Neuron (in vitro differentiated cells): ENCODE data around the gene AGRN.
"Not testable (repeated sequence)": the region's sequence is repeated elsewhere in the genome, so short reads cannot be mapped to it uniquely, and the experiment has no call there.

Experiments
- H2AFZ ChIP-seq: one replicate; pipeline ENCODE4 v1.6.1; 2013; ENCODE audit warnings: low read depth, mild to moderate bottlenecking, inconsistent platforms, low read length, moderate library complexity
- H3K27me3 ChIP-seq: one replicate; pipeline ENCODE4 v1.6.1; 2013; ENCODE audit warnings: low read length; ENCODE audit not compliant: insufficient read depth
- H3K36me3 ChIP-seq: one replicate; pipeline ENCODE4 v1.6.1; 2013; ENCODE audit warnings: low read length; ENCODE audit not compliant: insufficient read depth
- H3K4me1 ChIP-seq: one replicate; pipeline ENCODE4 v1.6.1; 2013; ENCODE audit warnings: low read length; ENCODE audit not compliant: insufficient read depth
- H3K4me3 ChIP-seq: 2 replicates; pipeline ENCODE4 v1.5.1; 2013; ENCODE audit warnings: mild to moderate bottlenecking, low read length, moderate library complexity
- H3K9me3 ChIP-seq: one replicate; pipeline ENCODE4 v1.6.1; 2013; ENCODE audit warnings: low read length

Gene AGRN

DNA sequence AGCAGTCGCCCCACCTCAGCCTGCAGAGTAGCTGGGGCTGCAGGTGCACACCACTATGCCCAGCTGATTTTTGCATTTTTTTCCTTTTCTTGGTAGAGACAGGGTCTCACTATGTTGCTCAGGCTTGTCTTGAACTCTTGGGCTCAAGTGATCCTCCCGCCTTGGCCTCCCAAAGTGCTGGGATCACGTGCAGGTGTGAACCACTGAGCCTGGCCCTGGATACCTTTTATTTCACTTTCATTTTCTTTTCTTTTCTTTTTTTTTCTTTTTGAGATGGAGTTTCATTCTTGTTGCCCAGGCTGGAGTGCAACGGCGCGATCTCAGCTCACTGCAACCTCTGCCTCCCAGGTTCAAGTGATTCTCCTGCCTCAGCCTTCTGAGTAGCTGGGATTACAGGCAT lies 28.6 kb upstream of the AGRN start:
- H3K9me3 ChIP-seq = peaks cover 11% of the 10 kb centered on the region
- H3K4me3 ChIP-seq, H3K4me1 ChIP-seq, H3K27me3 ChIP-seq, H2AFZ ChIP-seq, H3K36me3 ChIP-seq: not testable (repeated sequence)

DNA sequence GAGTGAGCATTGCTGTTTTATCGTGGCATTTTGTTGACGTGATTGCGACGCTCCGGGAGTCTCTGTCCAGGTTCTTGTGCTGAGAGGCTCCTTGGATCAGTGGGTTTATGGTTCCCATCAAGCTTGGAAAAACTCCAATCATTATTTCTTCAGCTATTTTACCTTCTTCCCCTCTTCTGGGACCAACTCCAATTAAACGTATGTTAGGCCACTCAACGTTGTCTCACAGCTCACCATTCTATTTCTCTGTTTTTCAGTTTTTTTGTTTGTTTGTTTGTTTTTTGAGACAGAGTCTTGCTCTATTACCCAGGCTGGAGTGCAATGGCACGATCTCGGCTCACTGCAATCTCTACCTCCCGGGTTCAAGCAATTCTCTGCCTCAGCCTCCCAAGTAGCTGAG lies 28.0 kb upstream of the AGRN start:
- peaks cover 11% of the 10 kb centered on the region for H3K9me3 ChIP-seq
- H3K36me3 ChIP-seq = no peaks in the 10 kb centered on the region
- no peak overlapping the region for H2AFZ ChIP-seq
- H3K4me1 ChIP-seq = peaks cover 5% of the 10 kb centered on the region
- H3K27me3 ChIP-seq = no peaks in the 10 kb centered on the region
- H3K4me3 ChIP-seq = no peak overlapping the region

DNA sequence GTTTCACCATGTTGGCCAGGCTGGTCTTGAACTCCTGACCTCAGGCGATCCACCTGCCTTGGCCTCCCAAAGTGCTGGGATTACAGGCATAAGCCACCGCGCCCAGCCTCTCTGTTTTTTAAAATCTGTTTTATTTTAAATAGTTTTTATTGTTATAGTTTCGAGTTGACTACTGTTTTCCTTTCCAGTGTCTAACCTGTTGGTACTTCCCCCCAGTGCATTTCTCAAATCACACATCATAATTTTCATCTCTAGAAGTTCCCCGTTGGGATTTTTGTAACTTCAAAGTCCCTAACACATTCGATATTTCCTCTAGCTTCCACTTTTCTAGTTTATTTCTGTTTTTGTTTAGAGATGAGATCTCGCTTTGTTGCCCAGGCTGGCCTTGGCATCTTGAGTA lies 27.6 kb upstream of the AGRN start:
- Histone ChIP-seq H3K27me3 (no peaks in the 10 kb centered on the region), H3K4me1 (peaks cover 9% of the 10 kb centered on the region), H3K36me3 (no peaks in the 10 kb centered on the region), H3K9me3 (peaks cover 11% of the 10 kb centered on the region), H3K4me3 (no peak overlapping the region), H2AFZ (no peak overlapping the region)

DNA sequence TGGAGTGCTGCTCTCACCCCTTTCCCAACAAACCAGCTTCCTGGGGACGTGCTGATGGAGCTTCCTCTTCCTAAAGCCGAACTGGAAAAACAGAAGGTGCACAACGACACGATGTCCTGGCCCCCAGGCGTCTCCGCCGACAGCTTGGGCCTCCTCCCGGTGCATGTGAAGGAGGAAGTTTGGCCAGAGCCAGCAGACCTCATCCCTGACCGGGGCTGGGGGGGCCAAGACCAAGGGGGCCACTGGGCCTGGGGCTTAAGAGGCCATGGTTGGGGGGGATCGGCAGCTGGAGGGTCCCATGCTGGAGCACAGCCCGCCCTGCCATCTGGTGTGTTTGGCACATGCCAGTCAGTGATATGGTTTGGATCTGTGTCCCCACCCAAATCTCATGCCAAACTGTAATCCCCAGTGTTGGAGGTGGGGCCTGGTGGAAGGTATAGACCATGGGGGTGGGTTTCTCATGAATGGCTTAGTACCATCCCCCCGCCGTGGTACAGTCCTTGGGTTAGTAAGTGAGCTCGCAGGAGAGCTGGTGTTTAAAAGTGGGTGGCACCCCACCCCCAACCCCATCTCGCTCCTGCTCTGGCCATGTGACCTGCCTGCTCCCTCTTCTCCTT lies 26.4 kb upstream of the AGRN start:
- Histone ChIP-seq H3K4me1 (peaks cover 21% of the 10 kb centered on the region), H3K36me3 (peaks cover 3% of the 10 kb centered on the region), H2AFZ (no peak overlapping the region), H3K9me3 (peaks cover 11% of the 10 kb centered on the region), H3K27me3 (no peaks in the 10 kb centered on the region), H3K4me3 (no peak overlapping the region)

DNA sequence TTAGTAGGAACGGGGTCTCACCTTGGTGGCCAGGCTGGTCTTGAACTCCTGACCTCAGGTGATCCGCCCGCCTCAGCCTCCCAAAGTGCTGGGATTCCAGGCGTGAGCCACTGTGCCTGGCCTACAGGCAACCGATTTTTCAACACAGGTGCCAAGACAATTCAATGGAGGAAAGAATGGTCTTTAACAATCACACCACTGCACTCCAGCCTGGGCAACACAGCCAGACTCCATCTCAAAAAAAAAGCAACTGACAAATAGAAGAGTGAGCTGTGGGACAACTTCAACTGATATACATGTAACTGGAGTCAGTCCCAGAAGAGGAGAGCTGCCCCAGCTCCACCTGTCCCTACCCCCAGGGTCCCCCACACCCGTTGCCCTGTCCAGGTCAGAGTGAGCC lies 25.4 kb upstream of the AGRN start:
- peaks cover 11% of the 10 kb centered on the region for H3K9me3 ChIP-seq
- not testable (repeated sequence) for H3K27me3 ChIP-seq, H3K36me3 ChIP-seq, H2AFZ ChIP-seq, H3K4me3 ChIP-seq
- H3K4me1 ChIP-seq = peaks cover 21% of the 10 kb centered on the region

DNA sequence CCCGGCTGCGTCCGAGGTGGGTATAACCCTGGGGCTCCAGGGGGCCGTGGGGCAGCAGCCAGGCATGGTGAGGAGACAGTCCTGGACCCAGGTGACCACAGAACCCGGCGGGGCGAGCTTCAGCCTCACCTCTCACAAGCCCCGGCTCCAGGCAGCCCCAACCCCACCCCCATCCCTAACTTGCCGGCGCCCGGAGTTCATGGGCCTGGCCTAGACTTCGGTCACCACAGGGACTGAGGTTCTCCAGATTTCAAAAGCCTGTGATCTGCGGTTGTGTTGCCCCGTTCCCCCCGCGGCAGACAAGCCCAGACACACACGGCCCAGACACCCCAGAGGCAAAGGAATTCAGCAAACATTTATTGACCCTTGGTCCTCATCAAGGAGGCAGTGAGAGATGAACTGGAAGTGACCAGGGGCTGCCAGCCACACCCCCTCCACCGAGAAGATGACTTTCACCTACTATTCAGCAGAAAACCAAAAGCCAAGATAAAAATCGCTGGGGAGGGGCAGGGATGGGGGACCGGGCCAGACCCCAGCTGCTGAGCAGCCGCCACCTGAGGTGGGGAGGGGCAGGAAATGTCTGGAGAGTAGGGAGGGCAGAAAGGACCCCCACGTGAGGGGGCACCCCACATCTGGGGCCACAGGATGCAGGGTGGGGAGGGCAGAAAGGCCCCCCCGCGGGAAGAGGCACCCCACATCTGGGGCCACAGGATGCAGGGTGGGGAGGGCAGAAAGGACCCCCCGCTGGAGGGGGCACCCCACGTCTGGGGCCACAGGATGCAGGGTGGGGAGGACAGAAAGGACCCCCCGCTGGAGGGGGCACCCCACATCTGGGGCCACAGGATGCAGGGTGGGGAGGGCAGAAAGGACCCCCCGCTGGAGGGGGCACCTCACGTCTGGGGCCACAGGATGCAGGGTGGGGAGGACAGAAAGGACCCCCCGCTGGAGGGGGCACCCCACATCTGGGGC lies 24.0 kb upstream of the AGRN start:
- Histone ChIP-seq H3K4me3 (no peak overlapping the region), H3K27me3 (no peaks in the 10 kb centered on the region), H3K36me3 (peaks cover 3% of the 10 kb centered on the region), H3K4me1 (peaks cover 21% of the 10 kb centered on the region), H2AFZ (no peak overlapping the region), H3K9me3 (peaks cover 11% of the 10 kb centered on the region)

DNA sequence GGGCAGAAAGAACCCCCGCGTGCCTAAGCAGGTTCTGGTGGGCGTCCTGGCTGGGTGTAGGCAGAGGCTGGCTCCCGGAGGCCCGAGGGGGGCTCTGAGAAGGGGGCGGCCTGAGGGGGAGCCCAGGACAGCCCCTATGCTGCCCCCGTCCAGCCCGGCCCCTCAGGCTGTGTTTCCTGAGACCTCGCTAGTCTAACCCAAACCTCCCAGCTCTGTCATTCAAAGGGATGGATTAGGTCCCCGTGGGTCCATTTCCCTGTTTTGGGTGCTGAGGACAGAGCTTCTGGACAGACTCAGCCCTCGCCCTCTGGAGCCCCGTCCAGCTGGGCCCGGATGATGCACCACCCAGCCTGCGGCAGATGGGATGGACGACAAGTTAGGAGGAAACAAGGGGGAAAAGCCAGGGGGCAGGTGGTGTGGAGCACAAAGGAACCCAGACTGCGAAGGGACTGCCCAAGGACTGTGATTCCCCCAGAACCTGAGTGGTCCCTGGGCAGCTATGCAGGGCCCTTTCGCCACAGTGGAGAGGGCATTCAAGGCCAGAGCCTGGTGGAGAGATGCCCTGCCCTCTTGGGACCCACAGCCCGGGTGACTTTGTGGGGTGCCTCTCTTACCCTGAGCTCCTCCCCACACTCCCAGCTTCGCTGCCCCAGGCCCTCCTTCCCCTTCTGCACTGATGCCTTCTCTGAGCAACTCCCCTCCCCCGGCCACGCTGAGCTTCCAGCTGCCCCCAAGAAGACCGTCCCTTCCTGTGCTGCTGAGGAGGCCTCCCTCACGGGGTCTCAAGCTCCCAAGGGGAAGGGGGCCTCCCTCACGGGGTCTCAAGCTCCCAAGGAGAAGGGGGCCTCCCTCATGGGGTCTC lies 22.8 kb upstream of the AGRN start:
- Histone ChIP-seq H3K9me3 (peaks cover 8% of the 10 kb centered on the region), H3K36me3 (peaks cover 3% of the 10 kb centered on the region), H2AFZ (no peak overlapping the region), H3K4me3 (no peak overlapping the region), H3K27me3 (no peaks in the 10 kb centered on the region), H3K4me1 (peaks cover 21% of the 10 kb centered on the region)

DNA sequence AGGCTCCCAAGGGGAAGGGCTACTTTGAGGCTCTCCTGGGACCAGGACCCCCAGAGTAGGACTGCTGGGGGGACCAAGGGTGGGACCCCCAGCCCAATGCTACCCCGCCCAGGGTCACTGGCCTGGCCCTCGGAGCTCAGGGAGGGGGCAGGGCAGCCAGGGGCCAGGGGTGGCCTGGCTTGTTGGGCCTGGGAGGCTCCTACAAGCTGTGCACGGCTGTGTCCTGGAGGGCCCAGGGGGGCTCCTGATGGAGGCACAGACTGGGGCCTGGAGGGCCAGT lies 22.3 kb upstream of the AGRN start:
- Histone ChIP-seq H2AFZ (no peak overlapping the region), H3K4me1 (peaks cover 21% of the 10 kb centered on the region), H3K27me3 (no peaks in the 10 kb centered on the region), H3K4me3 (no peak overlapping the region), H3K9me3 (peaks cover 6% of the 10 kb centered on the region), H3K36me3 (peaks cover 3% of the 10 kb centered on the region)

DNA sequence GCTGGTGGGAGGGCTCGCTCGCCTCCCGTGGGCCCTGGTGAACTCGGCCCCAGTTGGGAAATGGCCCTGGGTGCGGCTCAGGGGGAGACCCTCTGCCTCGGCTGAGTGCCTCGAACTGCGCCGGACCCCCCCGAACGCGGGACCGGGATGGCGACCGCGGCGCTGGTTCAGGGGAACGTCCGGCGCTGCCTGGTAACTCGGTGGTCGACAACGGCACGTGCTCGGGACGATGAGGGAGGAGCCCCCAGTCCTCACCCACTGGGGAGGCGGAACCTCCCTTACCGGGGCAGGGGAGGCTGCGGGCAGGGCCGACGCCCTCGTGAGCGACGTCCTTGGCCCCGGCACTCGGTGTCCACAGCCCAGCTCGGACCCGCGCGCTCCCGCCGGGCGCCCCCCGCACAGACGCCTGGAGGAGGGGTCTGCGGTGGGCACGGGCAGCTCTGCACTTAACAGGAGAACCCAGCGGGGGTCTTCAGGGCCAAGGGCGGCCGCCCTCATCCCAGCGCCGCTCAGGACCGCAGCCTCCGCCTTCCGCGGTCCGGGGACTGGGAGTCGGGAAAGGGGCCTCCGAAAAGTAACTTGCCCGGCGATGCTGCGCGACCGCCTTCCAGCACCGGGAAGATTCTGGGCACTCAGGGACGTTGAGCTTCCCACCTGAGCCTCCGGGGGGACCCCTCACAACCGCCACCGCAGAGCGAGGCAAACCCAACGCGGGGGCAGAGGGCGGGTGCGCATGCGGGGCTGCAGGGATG lies 21.8 kb upstream of the AGRN start:
- Histone ChIP-seq H3K4me3 (peak overlapping the region; percentile 52), H3K27me3 (no peaks in the 10 kb centered on the region), H3K4me1 (peaks cover 21% of the 10 kb centered on the region), H2AFZ (no peak overlapping the region), H3K9me3 (peaks cover 2% of the 10 kb centered on the region), H3K36me3 (peaks cover 5% of the 10 kb centered on the region)

DNA sequence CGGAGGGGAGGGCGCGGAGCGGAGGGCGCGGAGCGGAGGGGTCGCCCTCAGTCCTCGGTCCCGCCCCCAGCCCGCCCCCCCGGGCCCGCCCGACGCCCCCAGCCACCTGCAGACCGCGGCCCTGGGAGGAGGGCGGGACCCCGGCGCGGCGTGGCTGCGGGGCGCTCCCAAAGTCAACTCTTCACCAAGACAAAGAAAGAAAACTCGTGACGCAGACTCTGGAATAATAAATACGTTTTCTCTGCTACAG lies 21.2 kb upstream of the AGRN start:
- Histone ChIP-seq H2AFZ (no peak overlapping the region), H3K4me3 (peak overlapping the region; percentile 52), H3K36me3 (peaks cover 5% of the 10 kb centered on the region), H3K4me1 (peaks cover 25% of the 10 kb centered on the region), H3K27me3 (no peaks in the 10 kb centered on the region), H3K9me3 (no peaks in the 10 kb centered on the region)

DNA sequence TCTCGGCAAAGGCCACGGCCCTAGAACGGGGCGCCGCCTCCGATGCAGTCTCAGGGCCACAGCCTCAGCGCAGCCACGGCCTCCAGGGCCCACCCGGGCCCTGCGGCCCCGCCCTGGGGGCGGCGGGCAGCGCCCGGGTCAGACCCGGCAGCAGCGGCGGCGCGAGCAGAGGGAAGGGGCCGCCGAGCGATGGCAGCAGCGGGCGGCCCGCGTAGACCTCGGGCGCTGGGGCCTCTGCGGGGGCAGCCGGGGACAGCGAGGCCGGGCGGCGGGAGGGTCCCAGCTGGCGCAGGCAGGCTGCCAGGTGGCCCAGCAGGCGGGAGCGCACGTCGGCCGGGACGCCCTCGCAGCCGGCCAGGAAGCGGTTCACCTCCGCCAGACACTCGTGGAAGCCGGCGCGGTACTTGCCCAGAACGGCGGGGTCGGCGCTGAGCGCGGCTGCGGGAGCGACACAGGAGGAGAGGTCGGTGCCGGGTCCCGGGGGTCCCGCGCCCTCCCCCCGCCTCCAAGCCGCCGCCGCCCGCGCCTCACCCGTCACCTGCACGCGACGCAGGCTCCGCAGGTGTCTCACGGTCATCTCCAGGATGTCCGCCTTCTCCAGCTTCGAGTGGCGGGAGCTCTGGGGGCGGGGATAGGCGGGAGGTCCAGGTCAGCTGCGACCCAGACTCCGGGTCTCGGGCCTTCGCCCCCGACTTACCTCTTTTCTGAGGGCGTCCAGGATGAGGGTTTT lies 20.8 kb upstream of the AGRN start:
- Histone ChIP-seq H3K4me3 (peak overlapping the region; percentile 52), H2AFZ (no peak overlapping the region), H3K9me3 (no peaks in the 10 kb centered on the region), H3K36me3 (peaks cover 5% of the 10 kb centered on the region), H3K4me1 (peaks cover 29% of the 10 kb centered on the region), H3K27me3 (no peaks in the 10 kb centered on the region)

DNA sequence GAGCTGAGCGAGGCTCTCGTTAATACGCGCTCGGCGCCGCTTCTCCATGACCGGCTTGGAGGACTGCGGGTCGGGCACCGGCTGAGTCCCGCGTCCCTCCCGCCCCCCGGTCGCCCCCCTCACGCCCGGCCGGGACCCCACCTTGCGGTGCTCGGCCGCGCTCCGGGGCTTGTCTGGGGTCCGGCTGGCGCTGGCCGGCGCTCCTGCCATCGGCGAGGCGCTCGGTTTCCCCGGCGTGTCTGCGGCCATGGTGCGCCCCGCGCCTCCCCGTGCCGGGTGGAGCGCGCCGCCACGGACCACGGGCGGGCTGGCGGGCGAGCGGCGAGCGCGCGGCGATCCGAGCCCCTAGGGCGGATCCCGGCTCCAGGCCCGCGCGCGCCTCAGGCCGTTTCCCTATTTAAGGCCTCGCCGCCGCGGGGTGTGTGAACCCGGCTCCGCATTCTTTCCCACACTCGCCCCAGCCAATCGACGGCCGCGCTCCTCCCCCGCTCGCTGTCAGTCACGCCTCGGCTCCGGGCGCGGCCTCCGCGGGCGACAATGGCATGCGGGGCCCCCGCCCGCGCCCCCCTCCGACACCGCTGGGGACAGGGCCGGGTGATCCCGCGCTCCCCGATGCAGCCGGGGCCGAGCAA lies 20.1 kb upstream of the AGRN start, which contains the start of gene HES4:
HES4 (minus strand) TSS at position 373 of the 632 bp plus-strand sequence; CDS start at position 249, 124 bp downstream.
- H3K9me3 ChIP-seq = no peaks in the 10 kb centered on the region
- H3K27me3 ChIP-seq = no peaks in the 10 kb centered on the region
- no peak within 1 kb of the TSS for H2AFZ ChIP-seq
- H3K4me1 ChIP-seq = peaks cover 36% of the 10 kb centered on the region
- H3K36me3 ChIP-seq = peaks cover 5% of the 10 kb centered on the region
- H3K4me3 ChIP-seq = peak within 1 kb of the TSS; percentile 52
